K562 (cell line): ENCODE measurements around the gene GLB1L3.

ENCODE experiments used
- GABPB1 ChIP-seq: sonication (generic); formaldehyde crosslinking; IDR thresholded peaks from 2 replicates; pipeline ENCODE4 v1.8.0; 2022; ENCODE audit warnings: mild to moderate bottlenecking, missing genetic modification reagents
- ZNF586 ChIP-seq: fragments of 450-650 bp; formaldehyde crosslinking; conservative IDR thresholded peaks from 2 replicates; pipeline ENCODE4 v1.4.0; 2020; ENCODE audit warnings: mild to moderate bottlenecking, moderate library complexity

GRCh38 chr11:134283461-134284230 lies 7.5 kb downstream of the GLB1L3 start:
- TF ChIP-seq GABPB1 (CRISPR knock-in tag) (no peak), ZNF586 (CRISPR knock-in tag) (no peak)
